M059J (cell line): ENCODE results near the gene MAFG. TPM values are rescaled to one million over a fixed set of nuclear protein-coding genes. Genes with fewer than 3 reads are reported as not detected.

ENCODE experiments used
- DNase-seq: peaks from one replicate; pipeline ENCODE4 v3.0.0-alpha.2; 2012; ENCODE audit warnings: low read depth
- total RNA-seq: library from RNA; depleted of rRNA; stranded (reverse); fragments of >200 nt; shearing (Covaris generic); gene quantifications from 2 replicates; pipeline ENCODE4 v1.2.3, GENCODE V29; 2014

Gene MAFG
- total RNA-seq, 1 experiment from 2014 or later: 15.1 TPM

DNA sequence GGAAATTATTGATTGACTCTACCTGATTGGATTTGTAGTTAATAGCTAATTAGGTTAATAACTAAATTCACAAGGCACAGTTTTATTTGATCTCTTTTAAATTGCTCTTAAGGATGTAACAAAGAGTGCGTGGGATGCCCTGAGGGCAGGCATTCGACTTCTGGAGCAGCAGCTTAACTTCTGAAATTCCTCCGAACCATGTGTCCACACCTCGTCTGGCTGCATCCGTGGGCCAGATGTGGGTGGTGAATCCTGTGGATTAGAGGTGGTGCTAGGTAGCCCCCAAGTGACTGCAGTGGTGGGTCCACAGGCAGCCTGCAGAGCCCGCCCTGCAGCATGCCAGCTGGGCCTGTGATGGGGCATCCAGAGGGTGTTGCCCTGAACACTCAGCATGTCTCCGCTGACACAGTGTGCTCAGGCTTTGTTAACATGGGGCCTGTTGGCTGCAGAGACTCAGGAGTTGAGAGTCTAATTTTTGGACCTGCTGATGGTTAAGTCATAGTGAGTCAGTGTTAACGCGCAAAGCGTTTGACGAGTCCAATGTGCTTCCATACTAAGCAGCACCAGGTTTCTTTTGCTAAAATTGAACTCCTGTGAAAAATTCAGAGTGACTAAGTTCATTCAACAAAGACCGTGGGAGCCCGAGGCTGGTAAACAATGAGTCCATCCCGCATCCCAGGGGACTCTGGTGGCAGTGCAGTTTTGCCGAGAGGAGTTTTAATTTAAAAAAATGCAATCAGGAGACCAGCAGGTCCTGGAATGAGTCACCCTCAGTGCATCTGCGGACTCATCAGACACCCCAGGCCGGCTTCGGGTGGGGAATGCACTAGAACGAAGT, 29.3 kb downstream of the MAFG start:
- DNase-seq: peak; percentile 97

DNA sequence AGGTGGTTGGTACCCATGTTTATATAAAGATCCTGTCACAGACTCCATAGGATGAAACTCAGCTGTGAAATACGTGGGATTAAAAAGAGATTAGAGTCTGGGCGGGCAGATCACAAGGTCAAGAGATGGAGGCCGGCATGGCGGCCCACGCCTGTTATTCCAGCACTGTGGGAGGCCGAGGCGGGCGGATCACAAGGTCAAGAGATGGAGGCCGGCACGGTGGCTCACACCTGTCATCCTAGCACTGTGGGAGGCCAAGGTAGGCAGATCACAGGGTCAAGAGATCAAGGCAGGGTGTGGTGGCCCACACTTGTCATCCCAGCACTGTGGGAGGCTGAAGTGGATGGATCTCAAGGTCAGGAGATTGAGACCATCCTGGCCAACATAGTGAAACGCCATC, 32.1 kb downstream of the MAFG start:
- no peak for DNase-seq

DNA sequence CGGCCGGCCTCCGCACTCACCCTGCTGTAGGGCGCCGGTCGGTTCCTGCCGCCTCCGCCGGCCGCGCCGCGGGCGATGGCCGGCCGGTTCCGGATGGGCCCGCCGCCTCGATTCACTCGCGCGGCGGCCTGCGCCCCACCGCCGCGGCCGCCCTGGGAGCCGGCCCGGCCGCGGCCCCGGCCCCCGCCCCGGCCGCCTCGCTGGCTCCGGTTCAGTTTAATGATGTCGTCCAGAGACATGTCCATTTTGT, 36.3 kb downstream of the MAFG start:
- no peak for DNase-seq

DNA sequence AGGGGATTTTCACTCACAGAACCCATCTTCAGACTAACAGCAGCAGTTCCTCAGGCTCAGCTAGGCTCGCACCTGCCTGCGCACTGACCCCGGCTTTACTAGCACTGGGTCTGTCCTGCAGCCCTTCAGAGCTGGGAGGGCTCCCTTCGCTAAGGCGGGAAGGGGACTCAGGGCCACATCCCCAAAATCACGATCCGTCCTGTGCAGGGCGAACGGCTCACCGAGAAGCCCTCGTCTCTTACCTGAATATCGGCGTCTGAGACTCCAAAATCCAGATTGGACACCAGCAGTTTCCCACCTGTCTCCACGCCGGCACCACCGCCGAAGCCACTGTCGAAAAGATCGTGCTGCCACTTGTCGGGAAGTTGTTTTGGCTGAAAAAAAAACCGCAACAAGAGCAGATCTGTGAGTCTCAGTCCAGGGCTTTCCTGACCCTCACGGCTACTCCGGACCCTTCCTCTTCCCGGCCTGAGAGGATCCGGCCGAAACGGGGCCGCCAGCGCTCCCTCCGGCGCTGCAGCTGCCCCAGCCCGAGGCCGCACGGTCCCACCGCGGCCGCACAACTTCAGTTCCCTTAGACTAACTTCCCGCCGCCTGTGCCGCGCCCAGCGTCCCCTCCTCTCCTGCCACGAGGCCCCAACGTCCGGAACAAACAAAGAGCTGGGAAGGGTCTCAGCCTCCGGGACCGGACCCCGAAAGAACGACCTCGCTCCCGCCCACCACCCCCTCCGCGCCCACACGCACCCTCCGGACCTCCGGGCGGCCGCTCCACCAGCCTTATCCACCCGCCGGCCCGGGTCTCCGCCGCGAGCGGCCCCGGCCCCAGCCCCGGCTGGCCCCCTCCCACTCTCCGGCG, 36.9 kb downstream of the MAFG start:
- no peak for DNase-seq

- no peak for DNase-seq
These were observed 37.9 kb downstream of the MAFG start for GRCh38 chr17:81889602-81890001.

DNA sequence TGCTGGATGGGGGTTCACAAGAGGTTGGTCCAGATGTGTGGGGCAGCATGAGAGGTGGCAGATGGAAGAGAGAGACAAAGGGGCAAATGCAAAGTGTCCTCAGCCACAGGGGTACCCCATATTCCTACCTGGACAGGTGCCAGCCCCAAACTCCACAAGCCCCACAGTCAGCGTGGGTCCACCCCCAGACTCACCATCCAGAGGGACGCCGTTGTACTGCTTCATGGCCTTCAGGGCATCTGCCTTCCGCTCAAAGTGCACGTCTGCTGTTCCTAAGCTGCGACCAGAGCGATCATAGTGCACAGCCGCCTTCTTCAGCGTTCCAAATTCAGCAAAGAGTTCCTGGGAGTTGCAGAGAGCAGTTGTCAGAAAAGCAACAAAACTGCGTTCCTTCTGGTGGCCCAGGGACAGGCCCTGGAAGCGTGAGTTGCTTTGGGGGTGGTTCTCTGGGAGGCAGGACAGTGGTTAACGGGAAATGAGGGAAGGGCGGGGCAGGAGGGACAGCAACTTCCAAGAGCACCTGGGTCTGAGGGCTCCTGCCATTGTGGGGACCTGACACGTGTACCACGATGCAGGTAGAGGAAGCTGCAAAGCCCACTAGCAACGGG, 38.4 kb downstream of the MAFG start:
- DNase-seq: no peak

- DNase-seq: no peak
These were observed 39.2 kb downstream of the MAFG start for GRCh38 chr17:81888105-81888987.

GRCh38 chr17:81885869-81886548, 41.5 kb downstream of the MAFG start:
- peak; percentile 94 for DNase-seq

DNA sequence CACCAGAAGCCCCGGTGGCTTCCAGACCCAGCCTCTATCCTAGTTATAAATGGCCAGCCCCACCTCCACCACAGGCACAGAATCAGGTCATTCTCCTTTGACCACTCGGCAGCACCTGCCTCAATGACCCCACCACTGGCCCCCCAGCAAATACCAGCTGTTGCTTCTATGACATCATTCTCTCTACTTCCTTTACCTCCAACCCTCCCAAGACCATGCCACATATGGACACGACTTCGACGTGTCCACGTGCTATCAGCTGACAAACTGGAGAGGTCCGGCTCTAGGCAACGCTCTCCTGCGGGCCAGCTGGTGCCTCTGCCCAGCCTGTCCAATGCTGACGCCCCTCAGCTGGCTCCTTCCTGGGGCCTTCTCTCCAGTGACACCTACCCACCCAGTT, 42.1 kb downstream of the MAFG start:
- no peak for DNase-seq

GRCh38 chr17:81884968-81885367, 42.6 kb downstream of the MAFG start:
- no peak for DNase-seq

GRCh38 chr17:81884520-81884919, 43.0 kb downstream of the MAFG start:
- no peak for DNase-seq

- DNase-seq: no peak
These were observed 48.4 kb downstream of the MAFG start for GRCh38 chr17:81879121-81879520.

DNA sequence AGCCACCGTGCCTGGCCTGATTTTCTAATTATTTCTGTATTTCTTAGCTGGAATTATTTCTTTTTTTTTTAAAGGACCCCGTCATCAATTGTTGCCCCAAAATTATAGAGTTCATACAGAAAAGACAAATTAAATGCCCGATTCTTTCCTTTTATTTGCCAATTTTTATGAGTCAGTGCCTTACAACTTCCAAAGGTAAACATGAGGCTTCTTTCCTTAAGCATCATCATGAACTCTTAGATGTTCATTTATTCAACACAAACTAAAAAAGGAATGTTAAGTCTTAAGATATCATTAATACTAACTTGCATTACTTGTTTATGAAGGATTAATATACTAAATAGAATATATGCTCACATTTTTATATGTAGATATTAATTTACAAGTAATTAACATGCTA, 49.2 kb downstream of the MAFG start:
- no peak for DNase-seq

- DNase-seq: no peak
These were observed 50.0 kb downstream of the MAFG start for GRCh38 chr17:81877569-81877968.

- peak; percentile 85 for DNase-seq
These were observed 55.9 kb downstream of the MAFG start for GRCh38 chr17:81871387-81872230.

GRCh38 chr17:81870981-81871386, 56.6 kb downstream of the MAFG start, which contains the start of gene ARHGDIA:
Gene ARHGDIA (minus strand): TSS chr17:81871337. CDS start chr17:81869930, 1,407 bp downstream.
- no peak for DNase-seq

DNA sequence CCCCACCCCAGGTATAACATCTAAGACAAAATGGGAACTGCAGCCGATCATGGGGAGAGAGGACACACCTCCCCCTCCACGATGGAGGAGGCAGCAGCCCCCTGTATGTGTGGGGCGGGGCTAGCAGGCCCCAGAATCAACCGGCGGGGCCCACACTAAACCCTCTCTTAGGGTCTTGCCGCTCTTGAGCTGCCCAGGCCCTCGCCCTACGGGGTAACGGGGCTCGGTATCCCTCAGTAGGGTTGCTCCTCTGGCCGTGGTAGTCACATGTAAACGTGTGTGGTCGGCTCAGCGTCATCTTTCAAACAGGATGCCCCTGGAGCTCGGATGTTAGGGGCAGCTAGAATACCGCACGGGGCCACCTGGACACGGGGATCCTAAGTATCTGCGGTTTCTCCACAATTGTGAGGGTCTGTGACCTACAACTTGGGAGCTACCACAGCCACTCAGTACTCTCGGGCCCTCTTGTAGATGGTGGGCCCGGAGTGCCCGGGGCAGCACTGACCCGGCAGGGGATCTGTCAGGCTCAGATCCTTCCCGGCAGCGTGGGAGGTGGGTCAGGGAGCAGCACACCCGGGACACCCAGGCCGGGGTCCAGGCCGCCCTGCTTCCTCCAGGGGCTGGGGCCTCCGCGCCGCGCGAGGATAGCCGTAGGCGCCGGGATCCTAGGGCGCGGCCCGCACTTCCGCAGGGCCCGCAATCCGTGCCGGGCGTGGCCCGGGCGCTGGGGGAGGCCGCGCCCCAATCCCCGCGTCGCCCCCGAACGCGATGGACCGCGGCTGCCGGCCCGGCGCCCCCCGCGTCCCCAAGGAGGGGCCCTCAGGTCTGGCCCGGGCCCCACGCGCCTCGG, 57.2 kb downstream of the MAFG start:
- DNase-seq: peak; percentile 47

- DNase-seq: no peak
These were observed 58.1 kb downstream of the MAFG start for GRCh38 chr17:81869221-81870130.
